GM06990 (cell line): Measurements from ENCODE around the gene MYMK.
A peak's percentile ranks its signal among the peaks of the same experiment; 100 is the strongest.

Source experiments
- DNase-seq: peaks from one replicate; pipeline ENCODE4 v3.0.0-alpha.2; 2011; ENCODE audit not compliant: insufficient read length; ENCODE audit errors: extremely low read depth
- H3K27me3 ChIP-seq: replicated peaks from 2 replicates; pipeline ENCODE4 v1.6.0; 2011; ENCODE audit warnings: low read length; ENCODE audit not compliant: control insufficient read depth, insufficient read depth
- H3K36me3 ChIP-seq: 2 replicates; pipeline ENCODE4 v1.5.1; 2011; ENCODE audit warnings: low read length; ENCODE audit not compliant: control insufficient read depth, insufficient read depth
- H3K4me3 ChIP-seq: replicated peaks from 2 replicates; pipeline ENCODE4 v1.5.1; 2011; ENCODE audit warnings: low read depth, mild to moderate bottlenecking, control low read depth, low read length
- TF ChIP-seq, protein P1 (sequence below): IDR thresholded peaks from 2 replicates; pipeline ENCODE4 v1.5.1; 2011; ENCODE audit warnings: low read length, control low read depth, mild to moderate bottlenecking, inconsistent platforms; ENCODE audit not compliant: insufficient read depth, poor library complexity, severe bottlenecking

The MYMK gene

DNA sequence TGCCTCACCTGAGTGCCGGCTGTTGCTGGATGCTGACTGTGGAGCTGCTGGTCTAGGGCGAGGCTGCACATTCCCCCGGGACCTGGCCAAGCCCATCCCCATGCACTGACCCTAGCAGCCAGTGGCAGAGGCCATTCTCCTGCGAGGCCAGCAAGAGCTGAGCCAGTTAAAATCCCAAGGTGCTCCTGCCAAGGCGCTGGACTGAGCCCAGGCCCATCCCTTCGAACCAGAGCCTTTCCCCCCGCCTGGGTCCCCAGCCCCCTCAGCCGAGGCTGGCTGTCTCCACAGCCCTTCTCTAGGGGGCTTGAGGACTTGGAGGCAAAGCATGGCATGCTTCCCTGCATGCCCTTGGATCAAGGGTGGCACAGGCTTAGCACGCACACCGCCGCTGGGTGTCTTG lies 11.3 kb upstream of the MYMK start:
- Histone ChIP-seq H3K4me3 (no peak overlapping the region), H3K27me3 (peaks cover 4% of the 10 kb centered on the region), H3K36me3 (no peaks in the 10 kb centered on the region)
- TF ChIP-seq, protein P1, sequence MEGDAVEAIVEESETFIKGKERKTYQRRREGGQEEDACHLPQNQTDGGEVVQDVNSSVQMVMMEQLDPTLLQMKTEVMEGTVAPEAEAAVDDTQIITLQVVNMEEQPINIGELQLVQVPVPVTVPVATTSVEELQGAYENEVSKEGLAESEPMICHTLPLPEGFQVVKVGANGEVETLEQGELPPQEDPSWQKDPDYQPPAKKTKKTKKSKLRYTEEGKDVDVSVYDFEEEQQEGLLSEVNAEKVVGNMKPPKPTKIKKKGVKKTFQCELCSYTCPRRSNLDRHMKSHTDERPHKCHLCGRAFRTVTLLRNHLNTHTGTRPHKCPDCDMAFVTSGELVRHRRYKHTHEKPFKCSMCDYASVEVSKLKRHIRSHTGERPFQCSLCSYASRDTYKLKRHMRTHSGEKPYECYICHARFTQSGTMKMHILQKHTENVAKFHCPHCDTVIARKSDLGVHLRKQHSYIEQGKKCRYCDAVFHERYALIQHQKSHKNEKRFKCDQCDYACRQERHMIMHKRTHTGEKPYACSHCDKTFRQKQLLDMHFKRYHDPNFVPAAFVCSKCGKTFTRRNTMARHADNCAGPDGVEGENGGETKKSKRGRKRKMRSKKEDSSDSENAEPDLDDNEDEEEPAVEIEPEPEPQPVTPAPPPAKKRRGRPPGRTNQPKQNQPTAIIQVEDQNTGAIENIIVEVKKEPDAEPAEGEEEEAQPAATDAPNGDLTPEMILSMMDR: no peak
- no peak for DNase-seq

DNA sequence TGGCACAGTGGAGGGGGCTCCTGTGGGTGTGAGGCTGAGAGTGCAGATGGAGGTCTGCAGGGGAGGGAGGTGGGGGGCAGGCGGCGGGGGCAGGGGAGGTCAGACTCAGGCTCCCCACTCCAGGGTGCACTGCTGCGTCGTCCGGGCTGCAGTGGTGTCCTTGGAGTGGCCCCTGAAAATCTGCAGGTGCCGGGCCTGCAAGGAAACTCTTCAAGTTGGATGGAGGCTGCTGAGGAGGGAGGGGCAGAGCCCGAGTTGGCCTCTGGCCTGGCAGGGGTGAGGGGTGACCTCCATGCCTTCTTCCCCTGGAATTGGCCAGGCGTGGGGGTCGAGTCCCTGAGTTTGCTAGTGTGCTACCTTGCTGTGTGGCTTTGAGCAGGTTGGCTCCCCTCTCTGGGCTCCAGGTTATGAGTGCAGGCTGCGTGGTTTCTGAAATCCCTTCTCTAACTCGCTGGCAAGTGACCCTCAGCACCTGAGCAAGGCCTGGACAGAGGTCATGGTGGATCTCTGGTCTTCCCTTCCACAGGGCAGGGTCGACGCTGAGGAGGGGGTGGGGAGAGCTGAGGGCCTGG lies 10.6 kb upstream of the MYMK start:
- Histone ChIP-seq H3K27me3 (peaks cover 4% of the 10 kb centered on the region), H3K4me3 (no peak overlapping the region), H3K36me3 (no peaks in the 10 kb centered on the region)
- TF ChIP-seq, protein P1: no peak
- DNase-seq: no peak

GRCh38 chr9:133534346-133535291 lies 9.9 kb upstream of the MYMK start, which contains the start of gene ADAMTSL2:
Gene ADAMTSL2, plus strand, starts transcription at chr9:133534704. Its CDS starts 2,009 bp downstream, at chr9:133536713.
- Histone ChIP-seq H3K36me3 (no peaks in the 10 kb centered on the region), H3K4me3 (no peak within 1 kb of the TSS), H3K27me3 (peaks cover 3% of the 10 kb centered on the region)
- peak; percentile 47 for DNase-seq
- TF ChIP-seq, protein P1: no peak

GRCh38 chr9:133533857-133534256 lies 9.1 kb upstream of the MYMK start:
- TF ChIP-seq, protein P1: no peak
- DNase-seq: no peak
- no peaks in the 10 kb centered on the region for H3K36me3 ChIP-seq
- peaks cover 3% of the 10 kb centered on the region for H3K27me3 ChIP-seq
- H3K4me3 ChIP-seq: no peak overlapping the region

DNA sequence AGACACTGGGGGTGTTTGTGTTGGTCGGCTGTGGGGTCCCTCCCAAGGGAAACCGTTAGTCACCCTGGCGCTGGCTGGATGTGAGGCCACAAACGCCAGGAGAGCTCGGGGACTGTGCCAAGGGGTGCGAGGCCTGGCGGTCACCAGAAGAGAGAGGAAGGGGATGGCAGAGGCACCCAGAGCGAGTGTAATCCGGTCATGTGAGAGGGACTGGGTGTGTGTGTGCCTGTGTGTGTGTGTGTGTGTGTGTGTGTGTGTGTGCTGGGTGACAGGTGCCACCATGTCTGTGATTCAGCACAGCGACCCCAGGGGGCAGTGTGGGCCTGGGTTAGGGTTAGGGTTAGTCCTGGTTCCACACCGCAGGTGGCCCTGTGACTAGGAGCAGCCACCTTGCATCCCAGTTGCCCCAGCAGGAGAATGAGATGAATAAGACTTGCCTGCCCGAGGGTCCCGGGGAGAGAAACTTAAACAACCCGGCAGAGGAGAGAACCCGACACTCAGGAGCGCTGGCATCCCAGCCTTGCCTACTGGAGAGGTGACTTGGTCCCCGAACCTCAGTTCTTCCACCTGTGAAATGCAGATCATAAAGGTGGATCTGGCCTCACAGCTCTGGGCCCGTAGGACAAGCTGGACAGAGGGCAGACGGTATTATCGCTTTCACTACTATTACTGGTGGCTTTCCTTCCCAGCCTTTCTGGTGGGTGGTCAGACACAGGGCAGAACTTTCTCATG lies 8.3 kb upstream of the MYMK start:
- H3K36me3 ChIP-seq: no peaks in the 10 kb centered on the region
- TF ChIP-seq, protein P1: peak; percentile 72
- H3K27me3 ChIP-seq: peaks cover 3% of the 10 kb centered on the region
- DNase-seq: peak; percentile 67
- H3K4me3 ChIP-seq: no peak overlapping the region
